GM10248 (cell line): ENCODE data around the gene CDX1.

ENCODE experiments used
- CTCF ChIA-PET: fragments of 300-600 bp; sonication (Branson Sonifier 250); formaldehyde crosslinking; extraction: SDS; loops from one replicate; lab custom pipeline; 2021; ENCODE audit warnings: antibody characterized with exemption; lab: Yijun Ruan, JAX
- POLR2A ChIA-PET: fragments of 350-650 bp; sonication (Branson Sonifier 250); formaldehyde crosslinking; extraction: SDS; loops from one replicate; lab custom pipeline; 2020; ENCODE audit warnings: antibody characterized with exemption; lab: Yijun Ruan, JAX
- DNase-seq: peaks from one replicate; pipeline ENCODE4 v3.0.0; 2012; ENCODE audit errors: extremely low spot score
- CTCF ChIP-seq: IDR thresholded peaks from 2 replicates; pipeline ENCODE4 v1.5.1; 2012; ENCODE audit warnings: mild to moderate bottlenecking, low read depth; ENCODE audit errors: extremely low read depth, missing control alignments, control extremely low read depth

CDX1 gene

GRCh38 chr5:150217873-150218692 is 51.5 kb downstream of the CDX1 start:
- peak; percentile 90 for DNase-seq

GRCh38 chr5:150218693-150219035 is 52.1 kb downstream of the CDX1 start:
- POLR2A ChIA-PET: no interaction called here
- CTCF ChIA-PET: interaction anchor here (0.7 to 4.3 kb wide), 28 partner anchors 10 to 362 kb away, joined by 3 to 49 read pairs (median 4); no protein-coding TSS in a partner anchor
- TF ChIP-seq CTCF: no peak
- no peak for DNase-seq

More at GRCh38 chr5:150217873-150218692, 51.5 kb downstream of the CDX1 start:
- ChIA-PET CTCF (interaction anchor here (0.6 to 4.3 kb wide), 29 partner anchors 10 to 361 kb away, joined by 3 to 49 read pairs (median 4); no protein-coding TSS in a partner anchor), POLR2A (no interaction called here)
- TF ChIP-seq CTCF: peak; percentile 86

- no peak for DNase-seq
- CTCF ChIA-PET: interaction anchor here (0.5 to 4.3 kb wide), 21 partner anchors 11 to 1165 kb away, joined by 3 to 49 read pairs (median 7); no protein-coding TSS in a partner anchor
- TF ChIP-seq CTCF: no peak
- POLR2A ChIA-PET: no interaction called here
Observed at GRCh38 chr5:150219142-150219541, 52.6 kb downstream of the CDX1 start.

GRCh38 chr5:150219861-150220260 is 53.3 kb downstream of the CDX1 start:
- ChIA-PET CTCF (interaction anchor here (0.5 to 4.3 kb wide), 15 partner anchors 12 to 1164 kb away, joined by 3 to 49 read pairs (median 4); no protein-coding TSS in a partner anchor), POLR2A (no interaction called here)
- TF ChIP-seq CTCF: no peak
- no peak for DNase-seq

- ChIA-PET POLR2A (no interaction called here), CTCF (no interaction called here)
- TF ChIP-seq CTCF: no peak
- DNase-seq: no peak
Observed at GRCh38 chr5:150221471-150221870, 54.9 kb downstream of the CDX1 start.

GRCh38 chr5:150222906-150223305 is 56.3 kb downstream of the CDX1 start:
- POLR2A ChIA-PET: no interaction called here
- DNase-seq: no peak
- CTCF ChIA-PET: interaction anchor here (1.4 to 1.6 kb wide), 3 partner anchors 9 to 92 kb away, joined by 3 to 4 read pairs (median 4); no protein-coding TSS in a partner anchor
- no peak for TF ChIP-seq CTCF
